Stimulated activated CD4-positive, alpha-beta T cell treated with anti-CD3 and anti-CD28 coated beads, Interleukin-1b, Interleukin-23, amount 100 ng/mL, for 1 hour (primary cell): ENCODE data around the gene BRINP2.

Experiments used
- DNase-seq, 2 donors: peaks; one replicate each; pipeline ENCODE4 v3.0.0-alpha.2; 2020; ENCODE audit warnings: low read depth in 2 of 2

Gene BRINP2

GRCh38 chr1:177223359-177223758, 52.6 kb downstream of the BRINP2 start:
- no peak for DNase-seq

GRCh38 chr1:177227978-177228692, 57.4 kb downstream of the BRINP2 start:
- no peak for DNase-seq

- no peak for DNase-seq
Observed at GRCh38 chr1:177228693-177229065, 57.9 kb downstream of the BRINP2 start.

GRCh38 chr1:177229781-177230180, 59.0 kb downstream of the BRINP2 start:
- no peak for DNase-seq

GRCh38 chr1:177230228-177231016, 59.7 kb downstream of the BRINP2 start:
- DNase-seq: no peak

- DNase-seq: no peak
Observed at GRCh38 chr1:177235350-177235749, 64.6 kb downstream of the BRINP2 start.

GRCh38 chr1:177236962-177237361, 66.2 kb downstream of the BRINP2 start:
- no peak for DNase-seq

- no peak for DNase-seq
Observed at GRCh38 chr1:177238967-177239366, 68.2 kb downstream of the BRINP2 start.

GRCh38 chr1:177239792-177240191, 69.0 kb downstream of the BRINP2 start:
- DNase-seq: no peak

- no peak for DNase-seq
Observed at GRCh38 chr1:177243773-177244172, 73.0 kb downstream of the BRINP2 start.

- DNase-seq: no peak
Observed at GRCh38 chr1:177246710-177247580, 76.2 kb downstream of the BRINP2 start.

- DNase-seq: no peak
Observed at GRCh38 chr1:177247623-177248176, 76.9 kb downstream of the BRINP2 start.

GRCh38 chr1:177248258-177248657, 77.5 kb downstream of the BRINP2 start:
- DNase-seq: no peak

- DNase-seq: no peak
Observed at GRCh38 chr1:177249231-177249630, 78.5 kb downstream of the BRINP2 start.

GRCh38 chr1:177252877-177253276, 82.1 kb downstream of the BRINP2 start:
- no peak for DNase-seq

GRCh38 chr1:177255411-177255810, 84.7 kb downstream of the BRINP2 start:
- DNase-seq: no peak

GRCh38 chr1:177256153-177257075, 85.7 kb downstream of the BRINP2 start:
- no peak for DNase-seq

- no peak for DNase-seq
Observed at GRCh38 chr1:177257128-177257527, 86.4 kb downstream of the BRINP2 start.

- no peak for DNase-seq
Observed at GRCh38 chr1:177257576-177257975, 86.8 kb downstream of the BRINP2 start.

- no peak for DNase-seq
Observed at GRCh38 chr1:177270863-177271262, 100.1 kb downstream of the BRINP2 start.

GRCh38 chr1:177273141-177273540, 102.4 kb downstream of the BRINP2 start:
- DNase-seq: no peak
